AG08395 (cell line): ENCODE measurements around the gene FGB.
"Not testable (repeated sequence)": the region's sequence is repeated elsewhere in the genome, so short reads cannot be mapped to it uniquely, and the experiment has no call there.

Source experiments
- DNase-seq: peaks from one replicate; pipeline ENCODE4 v3.0.0; 2012; ENCODE audit warnings: mixed read lengths, low spot score

FGB gene

GRCh38 chr4:154597281-154597680, 34.5 kb downstream of the FGB start:
- DNase-seq: not testable (repeated sequence)

- no peak for DNase-seq
Observed at GRCh38 chr4:154597798-154598774, 35.3 kb downstream of the FGB start.

- DNase-seq: no peak
Observed at GRCh38 chr4:154602404-154603020, 39.7 kb downstream of the FGB start.

DNA sequence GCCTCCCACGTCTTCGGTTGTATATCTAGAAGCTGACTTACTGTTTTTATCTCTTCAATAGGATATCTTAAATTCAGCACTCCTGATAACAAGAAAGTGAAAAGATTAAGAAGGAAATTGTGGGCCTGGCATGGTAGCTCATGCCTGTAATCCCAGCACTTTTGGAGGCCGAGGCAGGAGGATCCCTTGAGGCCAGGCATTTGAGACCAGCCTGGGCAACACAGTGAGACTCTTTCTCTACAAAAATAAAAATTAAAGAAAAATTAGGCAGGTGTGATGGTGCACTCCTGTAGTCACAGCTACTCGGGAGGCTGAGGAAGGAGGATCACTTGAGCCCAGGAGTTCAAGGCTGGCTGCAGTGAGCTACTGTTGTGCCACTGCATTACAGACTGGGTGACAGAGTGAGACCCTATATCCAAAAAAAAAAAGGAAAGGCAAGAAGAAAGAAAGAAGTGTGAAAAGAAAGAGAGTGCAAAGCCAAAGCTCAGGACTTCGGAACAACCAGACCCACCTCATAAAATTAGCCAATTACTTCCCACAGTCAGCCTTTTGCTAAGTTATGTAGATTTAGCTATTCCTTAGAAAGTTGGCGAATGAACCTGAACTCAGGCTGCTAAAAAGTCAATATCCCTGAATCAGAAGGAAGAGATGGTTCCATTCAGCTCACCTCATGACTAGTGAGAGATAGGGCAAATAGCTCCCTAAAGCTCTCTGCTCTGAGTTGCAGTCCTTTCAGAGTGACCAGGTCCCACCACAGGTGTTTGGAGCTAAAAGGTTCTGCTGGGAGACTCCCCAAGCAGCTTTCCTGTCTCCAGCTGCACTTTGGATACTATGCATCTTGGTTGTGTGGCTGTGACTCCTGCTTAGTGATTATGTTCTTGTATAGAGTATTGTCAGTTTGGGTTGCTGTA, 40.5 kb downstream of the FGB start:
- no peak for DNase-seq

DNA sequence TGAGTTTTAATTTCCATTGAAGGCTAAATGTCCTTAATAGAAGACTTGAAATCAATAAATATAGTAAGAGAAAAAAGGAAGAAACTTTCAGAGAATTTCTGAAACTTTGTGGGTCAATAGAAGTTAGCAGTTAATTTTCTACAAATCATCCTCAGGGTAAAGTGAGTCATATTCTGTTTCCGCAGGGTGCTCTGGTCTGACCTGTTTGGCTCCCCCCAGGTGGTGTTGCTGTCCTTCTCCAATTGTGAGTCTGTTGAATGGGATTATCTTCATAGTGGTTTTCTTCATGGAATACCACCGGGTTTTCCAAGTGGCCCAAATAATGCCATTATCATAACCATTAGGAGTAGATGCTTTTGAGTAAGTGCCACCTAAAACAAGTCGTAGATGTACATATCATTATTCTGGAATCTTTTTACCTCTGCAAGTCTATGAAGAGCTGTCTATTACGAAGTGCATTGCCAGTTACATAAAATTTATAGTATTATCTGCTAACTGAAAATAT, 41.9 kb downstream of the FGB start:
- no peak for DNase-seq

DNA sequence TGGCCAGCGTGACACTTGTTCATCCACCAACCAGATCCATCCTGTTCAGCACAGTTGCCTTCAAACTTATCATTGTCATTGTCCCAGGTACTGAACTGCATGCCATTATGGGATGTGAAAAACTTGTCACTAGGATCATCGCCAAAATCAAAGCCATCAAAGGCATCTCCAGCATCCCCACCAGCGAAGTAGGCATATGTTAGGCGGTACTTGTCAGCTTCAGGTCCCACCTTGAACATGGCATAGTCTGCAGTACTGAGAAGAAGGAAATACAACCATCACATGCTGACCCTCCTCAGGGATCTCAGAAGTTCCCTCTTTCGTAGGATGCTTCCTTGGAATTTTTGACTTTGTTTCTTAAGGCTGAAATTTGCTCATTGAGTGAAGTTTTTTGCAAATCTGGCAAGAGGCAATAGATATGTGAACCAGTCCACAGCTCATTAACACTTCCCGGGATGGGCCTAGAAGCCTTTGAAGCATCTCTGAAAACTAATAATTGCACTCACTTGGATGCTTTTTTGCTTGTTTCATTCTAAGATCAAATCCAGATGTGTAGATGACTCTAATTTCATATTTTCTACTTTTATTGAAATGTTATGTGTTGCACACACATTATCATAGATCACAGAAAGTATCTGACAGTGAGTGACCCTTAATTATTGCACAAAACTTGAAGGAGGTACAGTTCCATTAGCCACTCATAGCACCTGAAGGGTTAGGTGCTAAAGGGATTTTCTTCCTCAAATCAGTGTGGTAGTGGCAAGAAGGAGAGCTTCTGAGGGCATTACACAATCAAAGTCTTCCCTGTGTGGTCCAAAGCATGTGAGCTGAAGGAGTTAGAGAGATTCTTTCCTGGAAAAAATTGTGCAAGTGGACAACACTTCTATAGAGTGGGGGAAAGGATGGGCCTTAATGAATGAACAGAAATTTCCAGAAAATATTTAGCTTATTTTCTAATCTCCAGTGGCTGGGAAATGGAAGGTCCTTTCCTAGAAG, 44.2 kb downstream of the FGB start:
- DNase-seq: no peak

DNA sequence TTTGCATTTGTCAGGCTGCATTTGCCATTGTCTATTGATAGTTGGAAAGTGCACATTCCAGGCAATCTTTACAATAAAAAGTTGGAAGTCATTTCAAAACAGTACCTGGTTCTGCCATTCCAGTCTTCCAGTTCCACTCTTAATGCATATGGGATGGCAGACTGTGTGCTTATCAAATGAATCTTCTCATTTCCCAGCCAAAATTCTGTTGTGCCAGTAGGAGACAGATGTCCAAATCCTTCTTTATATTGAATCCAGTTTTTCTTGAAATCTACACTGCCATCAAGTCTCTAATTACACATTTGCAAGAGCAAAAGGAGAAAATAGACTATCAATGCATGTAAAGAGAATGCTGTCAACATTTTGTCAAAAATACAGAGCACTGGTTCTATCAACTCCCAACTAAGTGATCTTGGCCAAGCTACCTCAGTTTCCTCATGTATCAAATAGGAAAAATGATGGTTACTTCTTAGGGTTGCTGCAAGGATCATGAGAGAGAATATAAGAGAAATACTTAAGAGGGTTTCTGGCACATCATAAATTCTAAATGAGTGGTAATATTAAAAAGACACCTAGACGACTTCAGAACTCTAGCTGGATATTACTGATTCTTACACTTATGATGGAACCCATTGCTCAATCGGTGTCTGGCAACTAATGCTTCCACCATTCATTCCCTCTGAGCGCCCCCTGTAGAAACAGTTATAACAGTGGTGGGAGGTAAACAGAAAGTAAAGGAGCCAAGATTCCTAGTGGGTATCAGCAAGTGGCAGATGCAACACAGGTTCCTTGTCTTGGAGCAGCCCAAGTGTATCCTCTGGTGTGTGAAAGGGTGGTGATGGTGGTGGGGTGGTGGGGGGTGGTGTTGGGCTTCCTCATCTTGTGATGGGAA, 45.8 kb downstream of the FGB start:
- DNase-seq: no peak

- no peak for DNase-seq
Observed at GRCh38 chr4:154609532-154609931, 46.7 kb downstream of the FGB start.

GRCh38 chr4:154610582-154610981, 47.8 kb downstream of the FGB start:
- DNase-seq: no peak

- DNase-seq: no peak
Observed at GRCh38 chr4:154611833-154612232, 49.0 kb downstream of the FGB start.

- DNase-seq: no peak
Observed at GRCh38 chr4:154612472-154613414, 49.9 kb downstream of the FGB start, which contains the start of gene FGG. FGG (minus strand) TSS chr4:154612656; CDS start chr4:154612609, 47 bp downstream.

- no peak for DNase-seq
Observed at GRCh38 chr4:154614306-154614705, 51.5 kb downstream of the FGB start.

GRCh38 chr4:154615211-154615610, 52.4 kb downstream of the FGB start:
- no peak for DNase-seq

DNA sequence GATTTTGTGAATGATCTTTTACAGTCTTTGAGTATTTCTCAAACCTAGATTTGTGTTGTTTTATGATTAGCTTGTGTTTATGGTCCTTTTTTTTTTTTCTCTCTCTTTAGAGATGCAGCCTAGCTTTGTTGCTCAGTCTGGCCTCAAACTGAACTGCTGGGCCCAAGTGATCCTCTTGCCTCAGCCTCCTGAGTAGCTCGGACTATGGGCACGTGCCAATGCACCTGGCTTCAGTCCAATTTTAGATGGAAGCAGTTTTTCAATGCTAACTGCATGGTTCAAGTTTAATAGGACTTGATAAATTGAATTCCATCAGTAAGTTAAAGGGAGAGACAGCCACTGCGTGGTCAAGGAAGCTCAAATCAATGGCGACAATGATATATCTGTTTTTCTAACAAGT, 53.5 kb downstream of the FGB start:
- DNase-seq: no peak

GRCh38 chr4:154616731-154617130, 53.9 kb downstream of the FGB start:
- DNase-seq: no peak

GRCh38 chr4:154617820-154618317, 55.1 kb downstream of the FGB start:
- no peak for DNase-seq

GRCh38 chr4:154618708-154619315, 56.0 kb downstream of the FGB start:
- DNase-seq: peak; percentile 36

DNA sequence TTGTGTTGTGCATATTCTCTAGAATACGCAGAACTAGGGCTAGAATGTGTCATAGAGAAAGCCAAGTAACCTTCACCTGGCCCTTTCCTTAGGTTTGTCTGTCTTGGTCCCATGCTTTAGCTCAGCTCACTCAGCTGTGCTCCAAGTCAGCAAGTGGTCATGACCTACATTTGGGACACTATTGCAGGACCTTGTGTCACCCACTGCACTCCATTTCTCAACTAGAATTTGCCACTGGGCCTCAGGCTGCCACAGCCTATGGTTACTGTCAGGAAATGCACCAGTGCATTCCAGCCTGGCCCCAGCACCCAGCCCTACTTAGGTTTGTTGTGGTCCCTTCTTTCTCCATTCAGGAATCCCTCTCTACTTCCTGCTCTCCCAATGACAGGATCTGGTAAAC, 57.3 kb downstream of the FGB start:
- no peak for DNase-seq
